BLaER1 (cell line): ENCODE results near the gene UBE2S.
"Not testable (repeated sequence)": the region's sequence is repeated elsewhere in the genome, so short reads cannot be mapped to it uniquely, and the experiment has no call there.

Experiments used
- H3K27ac ChIP-seq: shearing (Covaris generic); formaldehyde crosslinking; 2 replicates; pipeline ENCODE4 v1.8.1; 2022
- H3K27me3 ChIP-seq: shearing (Covaris generic); formaldehyde crosslinking; 2 replicates; pipeline ENCODE4 v1.8.1; 2022
- H3K36me3 ChIP-seq: shearing (Covaris generic); formaldehyde crosslinking; 2 replicates; pipeline ENCODE4 v1.8.1; 2022
- H3K4me1 ChIP-seq: shearing (Covaris generic); formaldehyde crosslinking; 2 replicates; pipeline ENCODE4 v1.8.1; 2022
- H3K4me2 ChIP-seq: shearing (Covaris generic); formaldehyde crosslinking; 2 replicates; pipeline ENCODE4 v1.8.1; 2022
- H3K4me3 ChIP-seq: shearing (Covaris generic); formaldehyde crosslinking; 2 replicates; pipeline ENCODE4 v1.8.1; 2022
- H3K9ac ChIP-seq: shearing (Covaris generic); formaldehyde crosslinking; 2 replicates; pipeline ENCODE4 v1.8.1; 2022
- H3K9me3 ChIP-seq: shearing (Covaris generic); formaldehyde crosslinking; 2 replicates; pipeline ENCODE4 v1.8.1; 2022
- H4K20me1 ChIP-seq: shearing (Covaris generic); formaldehyde crosslinking; 2 replicates; pipeline ENCODE4 v1.8.1; 2022
- Cebpa-rat ChIP-seq: shearing (Covaris generic); IDR thresholded peaks from 2 replicates; pipeline ENCODE4 v1.8.1; 2022

UBE2S gene

DNA sequence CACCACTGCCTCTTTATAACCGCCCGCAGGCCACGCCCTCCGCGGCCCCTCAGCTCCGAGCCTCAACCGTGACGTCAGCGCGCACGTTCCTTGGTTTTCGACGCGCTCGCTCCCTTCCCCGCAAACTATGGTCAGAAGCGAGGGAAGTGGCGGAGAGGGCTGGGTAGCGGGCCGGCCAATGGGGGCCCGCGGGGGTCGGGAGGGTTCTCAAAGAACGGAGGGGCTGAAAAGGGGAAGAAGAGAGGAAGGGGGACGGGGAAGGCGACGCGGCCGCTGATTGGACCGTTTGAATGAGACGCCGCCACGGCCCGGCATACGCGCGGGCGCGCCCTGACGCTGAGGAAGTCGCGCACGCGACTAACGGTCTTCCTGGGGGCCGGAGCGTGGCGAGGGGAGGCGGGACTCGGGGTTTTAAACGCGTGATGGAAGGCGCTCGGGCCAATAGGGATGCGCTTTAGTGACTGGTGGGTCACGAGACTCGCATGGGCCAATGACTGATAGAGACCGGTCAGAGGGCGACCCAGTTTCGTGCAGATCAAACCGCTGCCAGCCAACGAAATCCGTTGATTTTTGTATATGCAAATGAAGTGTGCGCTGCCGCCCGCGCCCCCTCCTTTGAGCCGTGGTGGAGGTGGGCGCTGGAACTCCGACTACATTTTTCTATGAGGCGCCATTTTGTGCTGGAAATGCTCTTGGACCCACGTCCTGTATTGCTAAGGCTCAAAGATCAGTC is 378 bp upstream of the UBE2S start:
- Histone ChIP-seq H3K36me3 (peaks cover 38% of the 10 kb centered on the region), H3K9me3 (peaks cover 25% of the 10 kb centered on the region), H3K9ac (peak overlapping the region; percentile 99), H3K27ac (peak overlapping the region; percentile 98), H4K20me1 (peaks cover 45% of the 10 kb centered on the region), H3K27me3 (no peaks in the 10 kb centered on the region), H3K4me3 (peak overlapping the region; percentile 99), H3K4me1 (peaks cover 45% of the 10 kb centered on the region), H3K4me2 (peak overlapping the region; percentile 97)
- TF ChIP-seq Cebpa-rat: no peak

DNA sequence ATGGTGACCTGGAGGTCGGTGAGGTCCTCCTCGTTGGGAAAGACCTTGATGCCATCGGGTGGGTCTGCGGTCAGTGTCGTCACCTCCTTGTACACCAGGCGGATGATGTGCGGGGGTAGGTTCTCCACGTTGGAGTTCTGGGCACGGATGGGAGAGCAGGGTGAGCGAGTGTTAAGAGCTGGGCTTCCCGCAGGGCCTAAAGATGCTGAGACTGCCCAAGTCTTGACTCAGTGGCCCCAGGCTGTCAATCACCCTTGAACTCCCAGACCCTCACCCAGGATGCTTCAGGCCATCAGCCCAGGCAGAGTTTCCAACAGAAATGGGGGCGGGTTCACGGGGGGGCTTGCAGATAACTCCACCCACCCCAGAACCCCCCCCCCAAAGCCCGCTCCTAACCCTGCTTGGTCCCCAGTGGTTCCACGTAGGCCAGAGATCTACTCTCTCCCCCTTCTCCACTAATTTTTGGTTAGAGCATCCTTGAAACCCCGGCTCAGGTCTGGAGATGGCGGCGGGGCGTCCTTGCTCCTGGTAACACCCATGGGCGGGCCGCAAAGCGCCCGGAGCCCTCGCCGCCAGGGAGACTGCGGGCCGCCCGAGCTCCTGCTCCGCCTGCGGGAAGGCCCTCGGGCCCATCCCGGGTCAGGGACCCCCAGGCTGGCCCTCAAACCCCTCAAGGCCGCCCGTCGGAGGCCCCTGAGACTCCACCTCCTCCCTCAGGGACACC is 600 bp downstream of the UBE2S start:
- peak overlapping the region; percentile 99 for H3K4me3 ChIP-seq
- H3K9ac ChIP-seq: peak overlapping the region; percentile 99
- peaks cover 55% of the 10 kb centered on the region for H3K4me1 ChIP-seq
- H3K27ac ChIP-seq: peak overlapping the region; percentile 98
- H4K20me1 ChIP-seq: peaks cover 55% of the 10 kb centered on the region
- H3K27me3 ChIP-seq: no peaks in the 10 kb centered on the region
- H3K36me3 ChIP-seq: peaks cover 48% of the 10 kb centered on the region
- peaks cover 25% of the 10 kb centered on the region for H3K9me3 ChIP-seq
- no peak for TF ChIP-seq Cebpa-rat
- peak overlapping the region; percentile 97 for H3K4me2 ChIP-seq

DNA sequence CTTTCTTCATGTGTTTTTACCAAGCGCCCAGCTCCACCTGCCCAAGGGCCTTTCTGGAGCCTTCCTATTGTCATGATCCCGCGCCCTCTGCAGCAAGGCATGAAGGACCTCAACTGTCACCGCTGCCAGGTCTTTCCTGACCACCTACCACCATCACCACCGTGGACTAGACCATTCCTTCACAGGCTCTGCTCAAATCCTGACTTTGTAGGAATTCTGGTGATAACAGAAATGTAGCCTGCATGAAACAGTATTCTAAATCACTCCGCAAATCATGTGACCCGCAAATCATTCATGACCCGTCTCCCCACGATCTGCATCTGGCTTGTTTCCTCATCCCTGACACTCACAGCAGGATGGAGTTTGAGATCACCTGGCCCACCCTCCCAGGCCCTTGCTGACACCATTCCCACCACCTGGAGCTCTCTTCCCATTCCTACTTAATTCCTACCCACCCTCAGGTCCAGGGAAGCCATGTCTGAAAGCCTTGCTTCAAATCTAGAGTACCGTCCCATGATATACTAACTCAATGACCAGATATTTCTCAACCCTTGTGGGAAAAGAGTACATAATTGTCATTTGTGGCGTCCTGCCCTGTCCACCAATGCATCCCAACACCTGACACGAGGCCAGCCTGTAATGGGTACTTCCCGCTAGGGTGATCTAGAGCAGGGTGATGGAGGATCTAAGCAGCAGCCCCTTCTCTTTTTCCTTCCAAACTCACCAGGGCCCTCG is 1.3 kb downstream of the UBE2S start:
- no peak for TF ChIP-seq Cebpa-rat
- Histone ChIP-seq H3K9me3 (peaks cover 25% of the 10 kb centered on the region), H3K4me3 (peak overlapping the region; percentile 99), H4K20me1 (peaks cover 62% of the 10 kb centered on the region), H3K27me3 (no peaks in the 10 kb centered on the region), H3K4me1 (peaks cover 57% of the 10 kb centered on the region), H3K4me2 (peak overlapping the region; percentile 97), H3K36me3 (peaks cover 55% of the 10 kb centered on the region), H3K27ac (peak overlapping the region; percentile 98), H3K9ac (peak overlapping the region; percentile 99)

DNA sequence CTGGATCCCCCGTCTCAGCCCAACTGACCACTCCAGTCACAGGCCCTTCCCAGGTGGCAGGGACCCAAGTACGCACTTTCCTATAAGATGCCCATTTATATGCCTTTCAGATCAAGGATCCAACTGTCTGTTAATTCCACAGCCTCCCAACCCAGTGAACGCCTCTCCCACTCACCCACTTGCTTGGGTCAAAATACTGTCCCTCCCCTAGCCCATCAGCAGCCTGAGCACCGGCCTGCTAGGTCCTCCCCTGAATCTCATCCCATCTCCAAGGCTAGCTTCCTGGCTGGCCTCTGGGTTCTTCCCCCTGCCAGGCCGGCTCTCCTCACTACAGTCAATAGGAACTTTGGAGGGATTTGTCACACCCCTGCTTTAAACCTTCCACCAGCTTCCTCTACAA is 1.9 kb downstream of the UBE2S start:
- Histone ChIP-seq H4K20me1 (peaks cover 69% of the 10 kb centered on the region), H3K27me3 (no peaks in the 10 kb centered on the region), H3K9ac (peak overlapping the region; percentile 99), H3K36me3 (peaks cover 61% of the 10 kb centered on the region), H3K9me3 (peaks cover 21% of the 10 kb centered on the region), H3K4me3 (peak overlapping the region; percentile 99), H3K4me1 (peaks cover 57% of the 10 kb centered on the region), H3K27ac (no peak overlapping the region), H3K4me2 (peak overlapping the region; percentile 97)
- no peak for TF ChIP-seq Cebpa-rat

DNA sequence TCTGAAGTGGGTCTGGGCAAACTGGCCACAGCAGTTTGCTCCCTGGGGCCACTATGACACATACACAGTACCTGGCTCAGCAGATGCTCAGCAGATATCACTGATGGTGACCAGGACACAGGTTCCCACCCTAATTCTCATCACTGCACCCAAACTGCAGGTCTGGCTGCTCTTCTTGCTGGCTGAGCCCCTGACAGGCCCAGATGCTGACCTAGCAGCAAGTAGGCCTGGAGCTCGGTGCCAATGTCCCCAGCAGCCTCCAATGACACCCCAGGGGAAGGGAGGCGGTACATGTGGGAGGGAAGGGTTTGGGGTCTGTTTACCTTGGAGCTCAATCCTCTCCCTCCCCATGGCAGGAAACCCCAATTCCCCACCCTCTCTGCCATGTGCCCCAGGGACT is 5.1 kb downstream of the UBE2S start:
- Histone ChIP-seq H3K4me3 (no peak overlapping the region), H3K4me2 (peak overlapping the region; percentile 71), H3K4me1 (peaks cover 50% of the 10 kb centered on the region), H3K9me3 (no peaks in the 10 kb centered on the region), H3K27ac (no peak overlapping the region), H3K27me3 (no peaks in the 10 kb centered on the region), H4K20me1 (peaks cover 98% of the 10 kb centered on the region), H3K36me3 (peaks cover 86% of the 10 kb centered on the region), H3K9ac (peak overlapping the region; percentile 60)
- no peak for TF ChIP-seq Cebpa-rat

DNA sequence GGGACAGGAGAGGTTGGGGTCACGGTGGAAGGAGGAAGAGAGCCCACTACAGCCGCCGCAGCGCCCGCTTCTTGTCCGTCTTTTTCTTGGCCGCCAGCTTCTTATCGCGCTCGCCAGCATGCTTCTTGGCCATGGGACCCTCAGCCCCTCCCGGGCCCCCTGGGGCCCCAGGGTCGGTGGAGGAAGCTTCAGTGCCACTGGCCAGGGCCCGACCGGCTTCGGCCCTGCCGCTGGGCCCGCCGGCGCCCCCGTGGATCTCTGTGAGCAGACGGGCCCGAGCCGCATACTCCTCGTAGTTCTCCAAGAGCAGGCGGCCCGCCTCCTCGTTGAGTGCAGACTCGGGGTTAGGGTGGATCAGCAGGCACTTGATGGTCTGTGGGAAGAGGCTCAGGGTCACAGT is 6.2 kb downstream of the UBE2S start:
- not testable (repeated sequence) for H3K4me2 ChIP-seq, H3K27me3 ChIP-seq, H3K27ac ChIP-seq, H3K9me3 ChIP-seq, H3K4me3 ChIP-seq, H3K9ac ChIP-seq
- peaks cover 93% of the 10 kb centered on the region for H4K20me1 ChIP-seq
- peaks cover 46% of the 10 kb centered on the region for H3K4me1 ChIP-seq
- peaks cover 82% of the 10 kb centered on the region for H3K36me3 ChIP-seq

DNA sequence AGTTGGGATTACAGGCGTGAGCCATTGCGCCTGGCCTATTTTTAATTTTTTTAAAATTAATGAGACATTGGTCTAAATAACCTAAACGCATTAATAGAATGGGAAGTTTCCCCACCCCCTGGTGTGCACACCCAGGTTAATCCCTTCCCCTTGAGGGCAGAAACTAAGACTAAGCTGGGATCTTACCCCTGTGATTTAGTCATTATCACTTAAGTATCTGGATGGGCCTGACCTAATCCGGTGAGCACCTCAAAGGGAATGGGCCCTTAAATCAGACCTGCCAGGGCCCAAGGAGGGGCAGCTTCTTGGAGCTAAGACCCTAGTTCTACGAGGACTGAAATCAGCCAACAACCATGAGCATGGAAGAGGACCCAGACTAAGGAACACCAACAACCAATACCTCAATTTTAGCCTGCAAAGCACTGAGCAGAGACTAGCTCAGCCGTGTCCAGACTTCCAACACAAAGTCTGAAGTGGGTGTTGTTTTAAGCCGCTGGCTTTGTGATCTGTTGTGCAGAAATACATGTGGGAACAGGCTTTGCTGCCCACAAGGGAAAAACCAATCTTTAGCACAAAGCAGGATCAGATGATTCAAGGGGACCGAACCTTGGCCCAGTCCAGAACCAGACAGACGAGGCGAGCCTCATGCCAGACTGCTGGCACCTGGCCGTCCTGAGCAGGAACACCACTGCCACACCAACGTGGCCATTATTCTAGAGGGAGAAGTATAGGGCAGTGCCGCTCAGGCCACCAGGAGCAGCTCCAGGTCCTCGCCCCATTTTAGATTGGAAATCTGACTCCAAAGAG is 7.1 kb downstream of the UBE2S start:
- Histone ChIP-seq H3K4me1 (peaks cover 37% of the 10 kb centered on the region), H3K27ac (no peak overlapping the region), H3K4me2 (no peak overlapping the region), H3K4me3 (no peak overlapping the region), H3K27me3 (no peaks in the 10 kb centered on the region), H3K36me3 (peaks cover 73% of the 10 kb centered on the region), H3K9ac (0 out of 2 replicates have a peak overlapping the region, but pooled peaks have one; percentile 41), H4K20me1 (peaks cover 84% of the 10 kb centered on the region), H3K9me3 (no peaks in the 10 kb centered on the region)
- TF ChIP-seq Cebpa-rat: no peak

DNA sequence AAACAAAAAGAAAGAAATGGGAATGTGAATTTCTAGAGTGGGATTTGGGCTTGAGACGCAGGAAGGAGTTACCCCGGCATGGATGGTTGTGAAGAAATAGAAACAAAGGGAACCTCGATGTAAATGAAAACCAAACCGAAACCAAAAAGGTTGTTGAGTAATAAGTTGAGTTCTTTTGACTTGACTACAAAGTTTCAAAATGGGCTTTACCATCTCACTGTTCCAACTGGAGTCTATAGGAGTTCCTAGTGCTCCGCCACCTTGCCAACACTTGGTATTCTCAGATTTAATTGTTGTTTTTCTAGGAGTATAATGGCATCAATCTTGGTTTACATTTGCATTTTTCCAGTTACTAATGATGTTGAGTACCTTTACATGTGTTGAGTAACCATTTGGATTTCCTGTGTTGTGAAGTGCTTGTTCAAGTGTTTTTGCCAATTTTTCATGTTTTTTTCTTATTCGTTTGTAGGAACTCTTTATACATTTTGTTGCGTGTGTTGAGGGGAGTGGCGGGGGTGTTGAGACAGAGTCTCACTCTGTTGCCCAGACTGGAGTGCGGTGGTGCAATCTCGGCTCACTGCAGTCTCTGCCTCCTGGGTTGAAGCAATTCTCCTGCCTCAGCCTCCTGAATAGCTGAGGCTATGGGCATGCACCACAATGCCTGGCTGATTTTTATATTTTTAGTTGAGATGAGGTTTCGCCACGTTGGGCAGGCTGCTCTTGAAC is 9.2 kb downstream of the UBE2S start:
- no peak overlapping the region for H3K4me2 ChIP-seq
- no peak overlapping the region for H3K4me3 ChIP-seq
- TF ChIP-seq Cebpa-rat: no peak
- H3K36me3 ChIP-seq: peaks cover 52% of the 10 kb centered on the region
- no peak overlapping the region for H3K9ac ChIP-seq
- H4K20me1 ChIP-seq: peaks cover 80% of the 10 kb centered on the region
- peaks cover 16% of the 10 kb centered on the region for H3K4me1 ChIP-seq
- no peak overlapping the region for H3K27ac ChIP-seq
- no peaks in the 10 kb centered on the region for H3K9me3 ChIP-seq
- H3K27me3 ChIP-seq: no peaks in the 10 kb centered on the region
